Heart left ventricle (tissue), 13 donors: ENCODE measurements around the gene KRT73.

Experiments
- POLR2A ChIP-seq, 2 donors: fragments of 450-650 bp; IDR thresholded peaks; one replicate each; pipeline ENCODE4 v1.6.1; 2017; ENCODE audit warnings: antibody characterized with exemption in 2 of 2, mild to moderate bottlenecking in 2 of 2, moderate library complexity in 2 of 2
- TF ChIP-seq, protein P1 (sequence below), 12 donors: fragments of 200-600 bp; sonication (generic) in 4 of 12; IDR thresholded peaks; one replicate each; pipeline versions ENCODE4 v1.5.0 to v1.8.0; 2018 to 2022; ENCODE audit warnings: antibody characterized with exemption in 12 of 12, mild to moderate bottlenecking in 5 of 12
- donor health status: ischemic (EF 13 %, LVEDD 7.1; RV severe dilation, severe dysfunction).
- donor health status: DM: no; HTN: yes; CAD: no.
- donor health status: DM: no; HTN: no; CAD: no.
- donor health status: ischemic (EF 25% LVEDD 6.9; RV normal size, moderate dysfunction).
- donor health status: ischemic (EF 25% LVEDD 5.7; RV mildly dilated, moderate dysfunction).
- donor health status: ischemic (EF 35%, LVEDD 5.7; RV mildly dilated, moderate dysfunction).
- donor health status: nonischemic (EF 11% LVEDD 7.7; RV severe dilation, severe dysfunction).
- donor health status: DM: yes; HTN: yes; CAD: no.
- donor health status: PGD.
- donor health status: ischemic (EF 29% LVEDD 5.4; RV normal size, mild dysfunction).
- donor health status: nonischemic (EF 23%, LVEDD 6.1; RV moderate dilation, normal function).

GRCh38 chr12:52606096-52606495 is 12.3 kb downstream of the KRT73 start:
- TF ChIP-seq POLR2A (IDR thresholded peaks at IDR 0.05) = no peak
- TF ChIP-seq, protein P1, sequence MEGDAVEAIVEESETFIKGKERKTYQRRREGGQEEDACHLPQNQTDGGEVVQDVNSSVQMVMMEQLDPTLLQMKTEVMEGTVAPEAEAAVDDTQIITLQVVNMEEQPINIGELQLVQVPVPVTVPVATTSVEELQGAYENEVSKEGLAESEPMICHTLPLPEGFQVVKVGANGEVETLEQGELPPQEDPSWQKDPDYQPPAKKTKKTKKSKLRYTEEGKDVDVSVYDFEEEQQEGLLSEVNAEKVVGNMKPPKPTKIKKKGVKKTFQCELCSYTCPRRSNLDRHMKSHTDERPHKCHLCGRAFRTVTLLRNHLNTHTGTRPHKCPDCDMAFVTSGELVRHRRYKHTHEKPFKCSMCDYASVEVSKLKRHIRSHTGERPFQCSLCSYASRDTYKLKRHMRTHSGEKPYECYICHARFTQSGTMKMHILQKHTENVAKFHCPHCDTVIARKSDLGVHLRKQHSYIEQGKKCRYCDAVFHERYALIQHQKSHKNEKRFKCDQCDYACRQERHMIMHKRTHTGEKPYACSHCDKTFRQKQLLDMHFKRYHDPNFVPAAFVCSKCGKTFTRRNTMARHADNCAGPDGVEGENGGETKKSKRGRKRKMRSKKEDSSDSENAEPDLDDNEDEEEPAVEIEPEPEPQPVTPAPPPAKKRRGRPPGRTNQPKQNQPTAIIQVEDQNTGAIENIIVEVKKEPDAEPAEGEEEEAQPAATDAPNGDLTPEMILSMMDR (IDR thresholded peaks at IDR 0.05) = no peak
